Measurements from ENCODE around the gene MRPL33. TPM values are rescaled to one million over a fixed set of nuclear protein-coding genes. Genes with fewer than 3 reads are reported as not detected.

Gene MRPL33
- total and polyA plus RNA-seq, 4 donors = 85.0 to 347 (median 184) TPM

GRCh38 chr2:27795868-27796277 lies 24.4 kb downstream of the MRPL33 start:
- H3K4me1 ChIP-seq (ENCODE audit: control insufficient read depth in 1 of 2, insufficient read depth in 2 of 2, low read length in 2 of 2) = peaks cover 4 to 21% of the 10 kb centered on the region in 2 donors
- DNase-seq (no peak), ATAC-seq (ENCODE audit: low FRiP score) (peak; percentile 53)
- H3K36me3 ChIP-seq (ENCODE audit: control insufficient read depth in 1 of 2, insufficient read depth in 2 of 2, low read length in 1 of 2) = no peaks in the 10 kb centered on the region
- no peaks in the 10 kb centered on the region for H3K27me3 ChIP-seq (ENCODE audit: control insufficient read depth in 1 of 2, insufficient read depth in 2 of 2, low read length in 1 of 2)
- whole genome bisulfite sequencing, 2 donors = 3 to 8% methylated on average over 4 of the region's 4 CpGs
- H3K27ac ChIP-seq (ENCODE audit: low read depth in 1 of 2, low read length in 2 of 2) = peak overlapping the region; percentile 88 to 98
- H3K9me3 ChIP-seq (ENCODE audit: control insufficient read depth, low read length) = no peaks in the 10 kb centered on the region
- intact Hi-C loops (cut with DNase I) = loop anchor here (5.0 to 10.0 kb wide), 5 partner anchors 74 to 601 kb away; partner anchors contain the start of gene FOSL2 (in 1 of the 2)
- H3K4me3 ChIP-seq (ENCODE audit: low read length in 2 of 2) = no peak overlapping the region

GRCh38 chr2:27796791-27797765 lies 25.6 kb downstream of the MRPL33 start:
- peak; percentile 6 for ATAC-seq (ENCODE audit: low FRiP score)
- intact Hi-C loops (cut with DNase I) = loop anchor here (5.0 to 10.0 kb wide), 5 partner anchors 75 to 600 kb away; partner anchors contain the start of gene FOSL2 (in 1 of the 2)
- peaks cover 6 to 21% of the 10 kb centered on the region in 2 donors for H3K4me1 ChIP-seq (ENCODE audit: control insufficient read depth in 1 of 2, insufficient read depth in 2 of 2, low read length in 2 of 2)

GRCh38 chr2:27797841-27798240 lies 26.3 kb downstream of the MRPL33 start:
- H3K27ac ChIP-seq (ENCODE audit: low read depth in 1 of 2, low read length in 2 of 2) = peak overlapping the region; percentile 71 to 79
- WGBS, 2 donors = 93% methylated on average over 4 of the region's 4 CpGs
- intact Hi-C loops (cut with DNase I) = loop anchor here (2.0 to 10.0 kb wide), 6 partner anchors 76 to 599 kb away; partner anchors contain the start of gene FOSL2 (in 1 of the 2)
- no peaks in the 10 kb centered on the region for H3K36me3 ChIP-seq (ENCODE audit: control insufficient read depth in 1 of 2, insufficient read depth in 2 of 2, low read length in 1 of 2)
- no peaks in the 10 kb centered on the region for H3K9me3 ChIP-seq (ENCODE audit: control insufficient read depth, low read length)
- peaks cover 6 to 21% of the 10 kb centered on the region in 2 donors for H3K4me1 ChIP-seq (ENCODE audit: control insufficient read depth in 1 of 2, insufficient read depth in 2 of 2, low read length in 2 of 2)
- H3K4me3 ChIP-seq (ENCODE audit: low read length in 2 of 2) = no peak overlapping the region
- no peak for ATAC-seq (ENCODE audit: low FRiP score)
- no peak for DNase-seq
- no peaks in the 10 kb centered on the region for H3K27me3 ChIP-seq (ENCODE audit: control insufficient read depth in 1 of 2, insufficient read depth in 2 of 2, low read length in 1 of 2)

More at GRCh38 chr2:27796791-27797765, 25.6 kb downstream of the MRPL33 start:
- Histone ChIP-seq H3K27ac (ENCODE audit: low read depth in 1 of 2, low read length in 2 of 2) (peak overlapping the region; percentile 71 to 100), H3K9me3 (ENCODE audit: control insufficient read depth, low read length) (no peaks in the 10 kb centered on the region), H3K27me3 (ENCODE audit: control insufficient read depth in 1 of 2, insufficient read depth in 2 of 2, low read length in 1 of 2) (no peaks in the 10 kb centered on the region), H3K4me3 (ENCODE audit: low read length in 2 of 2) (no peak overlapping the region), H3K36me3 (ENCODE audit: control insufficient read depth in 1 of 2, insufficient read depth in 2 of 2, low read length in 1 of 2) (no peaks in the 10 kb centered on the region)
- DNase-seq = no peak
- WGBS, 2 donors = 55 to 56% methylated on average over 11 of the region's 11 CpGs

- WGBS, 2 donors = 88 to 91% methylated on average over 7 of the region's 7 CpGs
- intact Hi-C loops (cut with DNase I) = loop anchor here (2.0 to 10.0 kb wide), 6 partner anchors 76 to 599 kb away; partner anchors contain the start of gene FOSL2 (in 1 of the 2)
- H3K4me3 ChIP-seq (ENCODE audit: low read length in 2 of 2) = no peak overlapping the region
- ATAC-seq (ENCODE audit: low FRiP score) (no peak), DNase-seq (peak in 1 of 2 donors; percentile 54)
- no peaks in the 10 kb centered on the region for H3K36me3 ChIP-seq (ENCODE audit: control insufficient read depth in 1 of 2, insufficient read depth in 2 of 2, low read length in 1 of 2)
- H3K4me1 ChIP-seq (ENCODE audit: control insufficient read depth in 1 of 2, insufficient read depth in 2 of 2, low read length in 2 of 2) = peaks cover 6 to 21% of the 10 kb centered on the region in 2 donors
- H3K27me3 ChIP-seq (ENCODE audit: control insufficient read depth in 1 of 2, insufficient read depth in 2 of 2, low read length in 1 of 2) = no peaks in the 10 kb centered on the region
- peak overlapping the region; percentile 71 to 79 for H3K27ac ChIP-seq (ENCODE audit: low read depth in 1 of 2, low read length in 2 of 2)
- H3K9me3 ChIP-seq (ENCODE audit: control insufficient read depth, low read length) = no peaks in the 10 kb centered on the region
These were observed 27.0 kb downstream of the MRPL33 start for GRCh38 chr2:27798486-27798885.

GRCh38 chr2:27798948-27799645 lies 27.6 kb downstream of the MRPL33 start:
- Histone ChIP-seq H3K27me3 (ENCODE audit: control insufficient read depth in 1 of 2, insufficient read depth in 2 of 2, low read length in 1 of 2) (no peaks in the 10 kb centered on the region), H3K9me3 (ENCODE audit: control insufficient read depth, low read length) (no peaks in the 10 kb centered on the region), H3K36me3 (ENCODE audit: control insufficient read depth in 1 of 2, insufficient read depth in 2 of 2, low read length in 1 of 2) (no peaks in the 10 kb centered on the region), H3K4me1 (ENCODE audit: control insufficient read depth in 1 of 2, insufficient read depth in 2 of 2, low read length in 2 of 2) (peaks cover 6 to 21% of the 10 kb centered on the region in 2 donors), H3K4me3 (ENCODE audit: low read length in 2 of 2) (no peak overlapping the region), H3K27ac (ENCODE audit: low read depth in 1 of 2, low read length in 2 of 2) (peak overlapping the region; percentile 79 to 99)
- 28 to 32% methylated on average over 11 of the region's 11 CpGs for WGBS, 2 donors
- DNase-seq (peak; percentile 87 to 88), ATAC-seq (ENCODE audit: low FRiP score) (peak; percentile 82)
- intact Hi-C loops (cut with DNase I) = loop anchor here (2.0 to 10.0 kb wide), 6 partner anchors 77 to 598 kb away; partner anchors contain the start of gene FOSL2 (in 1 of the 2)

GRCh38 chr2:27799646-27800010 lies 28.1 kb downstream of the MRPL33 start:
- peak overlapping the region; percentile 62 to 99 for H3K27ac ChIP-seq (ENCODE audit: low read depth in 1 of 2, low read length in 2 of 2)
- intact Hi-C loops (cut with DNase I) = loop anchor here (2.0 to 10.0 kb wide), 6 partner anchors 77 to 598 kb away; partner anchors contain the start of gene FOSL2 (in 1 of the 2)
- WGBS, 2 donors = 7 to 8% methylated on average over 4 of the region's 4 CpGs

GRCh38 chr2:27800856-27801255 lies 29.3 kb downstream of the MRPL33 start:
- H3K27ac ChIP-seq (ENCODE audit: low read depth in 1 of 2, low read length in 2 of 2) = peak overlapping the region in 1 of 2 donors; percentile 99
- DNase-seq = no peak
- H3K36me3 ChIP-seq (ENCODE audit: control insufficient read depth in 1 of 2, insufficient read depth in 2 of 2, low read length in 1 of 2) = no peaks in the 10 kb centered on the region
- peaks cover 6 to 14% of the 10 kb centered on the region in 2 donors for H3K4me1 ChIP-seq (ENCODE audit: control insufficient read depth in 1 of 2, insufficient read depth in 2 of 2, low read length in 2 of 2)
- intact Hi-C loops (cut with DNase I) = no loop called here
- 31 to 32% methylated on average over 6 of the region's 6 CpGs for WGBS, 2 donors
- H3K27me3 ChIP-seq (ENCODE audit: control insufficient read depth in 1 of 2, insufficient read depth in 2 of 2, low read length in 1 of 2) = no peaks in the 10 kb centered on the region
- no peak overlapping the region for H3K4me3 ChIP-seq (ENCODE audit: low read length in 2 of 2)
- H3K9me3 ChIP-seq (ENCODE audit: control insufficient read depth, low read length) = no peaks in the 10 kb centered on the region
- no peak for ATAC-seq (ENCODE audit: low FRiP score)

More at GRCh38 chr2:27799646-27800010, 28.1 kb downstream of the MRPL33 start:
- Histone ChIP-seq H3K9me3 (ENCODE audit: control insufficient read depth, low read length) (no peaks in the 10 kb centered on the region), H3K4me1 (ENCODE audit: control insufficient read depth in 1 of 2, insufficient read depth in 2 of 2, low read length in 2 of 2) (peaks cover 6 to 21% of the 10 kb centered on the region in 2 donors), H3K4me3 (ENCODE audit: low read length in 2 of 2) (no peak overlapping the region), H3K27me3 (ENCODE audit: control insufficient read depth in 1 of 2, insufficient read depth in 2 of 2, low read length in 1 of 2) (no peaks in the 10 kb centered on the region), H3K36me3 (ENCODE audit: control insufficient read depth in 1 of 2, insufficient read depth in 2 of 2, low read length in 1 of 2) (no peaks in the 10 kb centered on the region)
- ATAC-seq (ENCODE audit: low FRiP score) = peak; percentile 51
- DNase-seq = peak in 1 of 2 donors; percentile 79

- no peaks in the 10 kb centered on the region for H3K27me3 ChIP-seq (ENCODE audit: control insufficient read depth in 1 of 2, insufficient read depth in 2 of 2, low read length in 1 of 2)
- no peak overlapping the region for H3K27ac ChIP-seq (ENCODE audit: low read depth in 1 of 2, low read length in 2 of 2)
- WGBS, 2 donors = 91 to 93% methylated on average over 6 of the region's 6 CpGs
- peaks cover 3 to 6% of the 10 kb centered on the region in 2 donors for H3K4me1 ChIP-seq (ENCODE audit: control insufficient read depth in 1 of 2, insufficient read depth in 2 of 2, low read length in 2 of 2)
- DNase-seq = no peak
- no peaks in the 10 kb centered on the region for H3K9me3 ChIP-seq (ENCODE audit: control insufficient read depth, low read length)
- H3K4me3 ChIP-seq (ENCODE audit: low read length in 2 of 2) = no peak overlapping the region
- intact Hi-C loops (cut with DNase I) = no loop called here
- no peak for ATAC-seq (ENCODE audit: low FRiP score)
- no peaks in the 10 kb centered on the region for H3K36me3 ChIP-seq (ENCODE audit: control insufficient read depth in 1 of 2, insufficient read depth in 2 of 2, low read length in 1 of 2)
These were observed 31.0 kb downstream of the MRPL33 start for GRCh38 chr2:27802547-27802946.
